GM18502 (cell line): ENCODE results near the gene KIF16B.

Source experiments
- ATAC-seq: cut with Tn5 transposase; IDR thresholded peaks from one replicate; pipeline ENCODE4 v1.9.1; 2021; ENCODE audit warnings: mild to moderate bottlenecking; ENCODE audit not compliant: unreplicated experiment, poor library complexity

Gene KIF16B

DNA sequence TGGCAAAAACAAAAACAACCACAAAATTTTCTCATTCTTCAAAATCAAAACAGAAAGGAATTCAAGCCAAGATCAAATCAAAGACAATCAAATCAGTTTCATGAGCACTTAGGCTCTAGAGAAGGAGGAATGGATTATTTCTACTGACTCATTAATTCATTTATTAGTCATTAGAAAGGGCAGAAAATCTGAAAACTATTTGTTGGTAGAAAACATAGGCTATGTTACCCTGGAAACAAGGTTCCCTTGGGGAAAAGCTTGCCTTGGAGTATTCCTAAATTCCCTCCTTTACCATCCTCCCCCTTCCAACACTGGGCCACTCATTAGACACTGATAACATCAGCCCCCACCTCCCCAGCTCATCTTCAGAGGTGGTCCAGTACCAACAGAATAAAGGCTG lies 17.5 kb downstream of the KIF16B start:
- no peak for ATAC-seq

- no peak for ATAC-seq
These were observed 18.3 kb downstream of the KIF16B start for GRCh38 chr20:16554766-16555543.

- ATAC-seq: no peak
These were observed 19.6 kb downstream of the KIF16B start for GRCh38 chr20:16553684-16554083.

DNA sequence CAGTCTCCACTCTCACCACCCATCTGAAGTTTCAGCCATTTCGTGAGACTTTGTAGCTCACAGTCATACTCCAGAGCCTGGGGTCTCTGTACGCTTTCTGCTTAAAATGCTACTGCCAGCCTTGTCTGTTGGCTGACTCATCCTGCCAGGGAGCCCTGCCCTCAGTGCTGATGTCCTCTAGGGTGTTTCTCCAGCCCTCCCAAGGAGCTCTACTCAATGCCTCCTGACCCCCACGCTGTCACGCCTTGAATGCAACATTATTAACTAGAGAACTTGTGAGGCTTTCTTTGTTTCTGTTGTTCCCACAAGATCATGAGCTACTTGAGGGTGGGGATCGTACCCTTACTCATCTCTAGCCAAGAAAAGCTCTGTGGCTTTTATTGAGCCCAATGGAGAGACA lies 20.1 kb downstream of the KIF16B start:
- no peak for ATAC-seq

DNA sequence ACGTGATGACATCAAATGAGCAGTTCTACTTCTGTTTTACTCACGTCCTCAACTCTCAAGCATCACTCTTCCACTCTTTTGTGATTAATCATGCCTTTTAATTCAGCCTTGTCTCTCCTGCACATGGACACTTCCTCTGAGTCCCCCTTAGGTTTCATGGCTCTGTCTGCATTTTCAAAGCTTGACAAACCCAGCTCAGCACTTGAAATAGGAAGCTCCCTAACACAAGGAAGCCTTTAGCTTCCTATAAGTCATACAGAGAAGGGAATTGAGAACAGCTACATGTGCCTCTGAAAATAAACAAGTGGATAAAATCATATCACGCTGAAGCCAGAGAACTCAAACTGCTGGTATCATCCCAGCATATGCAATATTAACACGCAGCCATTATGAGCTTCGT lies 21.2 kb downstream of the KIF16B start:
- ATAC-seq: no peak

- no peak for ATAC-seq
These were observed 21.6 kb downstream of the KIF16B start for GRCh38 chr20:16551607-16552006.

DNA sequence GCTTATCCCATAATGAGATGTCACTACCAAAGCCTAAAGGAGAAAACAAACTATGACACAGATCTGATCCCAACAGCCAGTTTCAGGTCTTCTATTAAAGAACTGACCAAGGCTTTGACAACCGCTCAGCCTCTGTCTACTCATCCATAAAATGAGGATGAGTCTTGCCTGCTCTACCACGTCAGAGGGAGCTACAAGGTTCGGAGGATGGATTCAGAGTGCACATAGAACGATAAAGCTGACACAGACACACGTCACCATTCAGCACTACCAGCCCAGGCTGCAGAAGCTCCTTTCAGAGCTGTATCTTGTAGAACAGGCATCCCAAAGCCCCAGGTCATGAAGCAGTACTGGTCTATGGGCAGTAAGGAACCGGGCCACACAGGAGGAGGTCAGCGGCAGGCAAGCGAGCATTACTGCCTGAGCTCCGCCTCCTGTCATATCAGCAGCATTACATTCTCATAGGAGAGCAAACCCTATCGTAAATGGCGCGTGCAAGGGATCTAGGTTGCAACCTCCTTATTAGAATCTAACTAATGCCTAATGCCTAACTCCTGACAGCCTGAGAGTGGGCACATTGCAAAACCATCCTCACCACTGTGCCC lies 25.1 kb downstream of the KIF16B start:
- no peak for ATAC-seq

GRCh38 chr20:16544949-16545348 lies 28.3 kb downstream of the KIF16B start:
- ATAC-seq: no peak

DNA sequence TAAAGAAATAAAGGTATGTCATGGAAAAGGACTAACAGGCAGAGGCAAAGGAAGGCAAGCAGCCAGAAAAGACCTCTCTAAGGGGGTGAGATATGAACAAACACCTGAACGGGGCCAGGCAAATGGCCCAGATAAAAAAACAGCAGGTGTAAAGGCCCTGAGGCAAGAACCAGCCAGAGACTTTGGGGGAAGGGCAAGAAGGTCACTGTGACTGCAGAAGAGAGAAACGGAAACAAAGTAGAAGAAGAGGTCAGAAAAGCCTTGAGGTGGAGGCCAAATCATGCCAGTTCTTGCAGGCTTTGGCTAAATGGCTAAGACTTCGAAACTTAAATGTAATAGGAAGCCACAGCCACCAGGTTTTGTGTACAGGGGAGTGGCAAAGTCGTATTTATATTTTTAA lies 30.8 kb downstream of the KIF16B start:
- ATAC-seq: no peak

DNA sequence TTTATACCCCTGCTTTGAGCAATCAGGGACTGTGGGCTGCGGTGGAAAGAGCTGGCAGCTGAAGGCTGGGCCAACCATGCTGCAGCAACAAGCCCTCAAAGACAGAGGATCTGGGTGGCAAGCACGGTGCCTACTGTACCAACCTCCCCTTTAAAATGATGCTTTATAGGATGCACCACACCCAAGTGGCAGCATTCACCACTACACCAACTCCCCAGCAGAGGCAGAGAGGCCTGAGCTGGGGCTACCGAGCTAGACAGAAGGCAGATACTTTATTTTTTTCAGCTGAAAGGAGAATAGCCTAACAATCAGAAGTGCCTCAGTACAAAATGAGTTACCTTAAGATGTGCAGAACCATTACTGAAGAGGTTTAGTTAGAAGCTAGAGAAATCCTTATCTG lies 31.4 kb downstream of the KIF16B start:
- ATAC-seq: no peak

DNA sequence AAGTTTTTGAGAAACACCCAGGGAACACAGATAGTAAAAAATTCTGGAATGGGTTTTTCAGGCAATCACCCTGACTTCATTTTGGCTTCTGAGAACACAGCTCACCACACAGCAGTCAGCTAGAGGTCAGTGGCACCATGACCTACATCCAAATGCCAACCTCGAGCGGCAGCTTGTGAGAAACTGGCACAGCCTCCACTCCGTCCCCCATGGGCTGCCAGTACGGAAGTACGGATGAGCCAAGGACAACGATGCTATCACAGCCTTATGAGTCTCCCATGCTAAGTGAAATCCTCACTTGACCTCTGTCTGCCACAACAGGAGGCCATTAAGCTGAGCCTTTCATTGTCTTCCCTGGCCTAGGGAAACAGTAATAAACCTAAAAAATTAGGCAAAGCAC lies 32.0 kb downstream of the KIF16B start:
- ATAC-seq: no peak

GRCh38 chr20:16539280-16540021 lies 33.8 kb downstream of the KIF16B start:
- ATAC-seq: no peak

- no peak for ATAC-seq
These were observed 34.5 kb downstream of the KIF16B start for GRCh38 chr20:16538779-16539178.

DNA sequence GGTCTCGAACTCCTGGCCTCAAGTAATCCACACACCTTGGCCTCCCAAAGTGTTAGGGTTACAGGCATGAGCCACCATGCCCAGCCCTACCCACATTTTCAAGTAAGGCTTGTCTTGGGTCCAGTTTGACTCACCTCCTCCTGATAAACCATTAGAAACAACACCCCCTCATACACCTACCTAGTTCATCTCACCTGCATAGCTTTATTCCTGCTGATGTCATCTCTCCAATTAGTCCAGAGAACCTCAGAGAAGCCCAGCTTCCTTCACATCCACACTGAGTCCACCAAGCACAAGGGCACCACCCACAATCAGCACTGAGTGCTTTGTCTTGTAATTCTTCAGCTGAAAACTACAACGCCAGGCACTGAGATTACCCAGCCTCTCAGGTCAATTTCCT lies 35.3 kb downstream of the KIF16B start:
- no peak for ATAC-seq

GRCh38 chr20:16537025-16537665 lies 36.1 kb downstream of the KIF16B start:
- ATAC-seq: no peak

GRCh38 chr20:16535277-16535676 lies 38.0 kb downstream of the KIF16B start:
- ATAC-seq: no peak

DNA sequence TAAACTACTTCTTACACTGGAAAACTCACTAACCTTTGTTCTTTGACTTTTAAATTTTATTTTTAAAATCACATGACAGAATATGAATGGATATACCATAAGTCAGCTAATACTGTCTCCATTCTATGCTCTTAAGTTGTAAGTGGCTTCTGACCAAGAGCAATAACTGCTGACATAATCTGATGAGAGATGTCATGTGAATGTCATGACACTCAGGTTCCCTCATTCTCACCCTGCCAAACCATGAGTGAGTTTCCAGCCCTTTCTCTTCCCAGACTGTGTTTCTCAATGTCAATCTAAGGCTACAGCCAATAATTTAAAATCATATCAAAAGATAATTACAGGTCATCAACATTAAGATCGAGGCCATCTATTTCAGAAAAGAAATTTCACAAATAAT lies 39.7 kb downstream of the KIF16B start:
- ATAC-seq: no peak

DNA sequence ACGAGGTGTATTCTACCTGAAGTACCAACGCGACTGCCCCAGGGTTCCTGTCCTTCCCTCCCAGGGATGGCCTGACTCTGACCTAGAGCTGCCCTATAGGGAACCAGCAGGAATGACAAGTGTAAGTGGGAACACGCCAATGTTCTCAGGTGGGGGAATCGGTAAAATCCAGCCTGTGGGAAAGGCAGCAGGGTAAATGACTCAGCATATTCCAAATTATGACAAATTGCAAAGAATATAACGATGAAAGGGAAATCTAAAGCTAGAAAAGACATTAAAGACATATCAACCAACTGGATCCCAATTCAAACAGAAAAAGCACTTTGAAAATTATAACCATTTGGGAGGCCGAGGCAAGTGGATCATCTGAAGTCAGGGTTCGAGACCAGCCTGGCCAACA lies 41.8 kb downstream of the KIF16B start:
- ATAC-seq: no peak

DNA sequence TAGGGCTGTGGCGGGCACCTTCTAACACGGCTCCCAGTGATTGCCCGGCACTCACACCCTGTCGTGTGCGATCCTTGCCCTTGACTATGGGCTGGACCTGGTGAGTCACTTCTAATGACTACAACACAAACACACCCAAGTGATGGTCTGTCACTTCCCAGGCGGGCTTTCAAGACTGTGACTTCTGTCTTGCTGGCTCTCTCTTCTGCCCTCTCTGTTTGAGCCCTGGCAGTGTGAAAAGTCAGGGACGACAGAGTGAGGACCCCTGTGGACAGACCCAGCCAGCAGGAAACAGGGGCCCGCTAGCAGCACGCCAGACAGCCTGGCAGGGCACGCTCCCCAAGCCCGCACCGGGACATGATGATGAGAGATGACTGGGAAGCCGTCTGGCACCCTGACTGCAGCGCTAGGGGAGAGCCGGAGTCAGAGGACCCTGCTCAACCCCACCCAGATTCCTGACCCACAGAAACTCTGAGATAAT lies 43.0 kb downstream of the KIF16B start:
- ATAC-seq: no peak

- no peak for ATAC-seq
These were observed 45.2 kb downstream of the KIF16B start for GRCh38 chr20:16528078-16528477.

DNA sequence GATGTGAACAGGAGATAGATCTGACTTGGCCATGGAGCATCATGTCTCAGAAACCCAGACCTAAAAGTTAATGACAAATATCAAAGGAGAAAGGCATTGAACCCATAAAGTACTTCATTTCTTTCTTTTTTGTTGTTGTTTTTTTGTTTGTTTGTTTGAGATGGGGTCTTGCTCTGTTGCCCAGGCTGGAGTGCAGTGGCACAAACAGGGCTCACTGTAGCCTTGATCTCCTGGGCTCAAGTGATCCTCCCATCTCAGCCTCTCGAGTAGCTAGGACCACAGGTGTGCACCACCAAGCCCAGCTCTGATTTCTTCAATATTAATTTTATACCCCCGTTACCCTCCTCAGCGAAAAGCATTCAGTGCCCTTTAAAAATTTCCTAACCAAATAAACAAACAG lies 45.8 kb downstream of the KIF16B start:
- no peak for ATAC-seq
